Esophagus squamous epithelium (tissue), 4 donors: Measurements from ENCODE around the gene ECM1.

Experiments
- POLR2A ChIP-seq, 4 donors: fragments of 450-650 bp; IDR thresholded peaks; one replicate each; pipeline ENCODE4 v1.6.1; 2017; ENCODE audit warnings: antibody characterized with exemption in 4 of 4, mild to moderate bottlenecking in 4 of 4, moderate library complexity in 3 of 4
- TF ChIP-seq, protein P1 (sequence below), 6 experiments: fragments of 450-650 bp in 4 of 6; fragments of 200-600 bp in 2 of 6; sonication (generic) in 2 of 6; IDR thresholded peaks; one replicate each; pipeline ENCODE4 v1.5.1; 2016 to 2019; ENCODE audit warnings: antibody characterized with exemption in 6 of 6, mild to moderate bottlenecking in 4 of 6, moderate library complexity in 4 of 6

DNA sequence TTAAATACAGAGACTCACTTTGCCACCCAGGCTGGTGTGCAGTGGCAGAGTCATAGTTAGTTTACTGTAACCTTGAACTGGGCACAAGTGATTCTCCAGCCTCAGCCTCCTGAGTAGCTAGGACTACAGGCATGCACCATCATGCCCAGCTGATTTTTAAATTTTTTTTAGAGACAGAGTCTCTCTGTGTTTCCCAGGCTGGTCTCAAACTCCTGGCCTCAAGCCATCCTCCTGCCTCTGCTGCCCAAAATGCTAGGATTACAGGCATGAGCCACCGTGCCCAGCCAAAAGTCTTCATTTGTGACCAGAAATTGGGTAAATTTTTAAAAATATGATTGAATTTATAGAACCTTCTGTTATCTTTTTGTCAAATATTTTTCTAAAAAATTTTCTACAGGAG lies 38.6 kb upstream of the ECM1 start:
- TF ChIP-seq, protein P1, sequence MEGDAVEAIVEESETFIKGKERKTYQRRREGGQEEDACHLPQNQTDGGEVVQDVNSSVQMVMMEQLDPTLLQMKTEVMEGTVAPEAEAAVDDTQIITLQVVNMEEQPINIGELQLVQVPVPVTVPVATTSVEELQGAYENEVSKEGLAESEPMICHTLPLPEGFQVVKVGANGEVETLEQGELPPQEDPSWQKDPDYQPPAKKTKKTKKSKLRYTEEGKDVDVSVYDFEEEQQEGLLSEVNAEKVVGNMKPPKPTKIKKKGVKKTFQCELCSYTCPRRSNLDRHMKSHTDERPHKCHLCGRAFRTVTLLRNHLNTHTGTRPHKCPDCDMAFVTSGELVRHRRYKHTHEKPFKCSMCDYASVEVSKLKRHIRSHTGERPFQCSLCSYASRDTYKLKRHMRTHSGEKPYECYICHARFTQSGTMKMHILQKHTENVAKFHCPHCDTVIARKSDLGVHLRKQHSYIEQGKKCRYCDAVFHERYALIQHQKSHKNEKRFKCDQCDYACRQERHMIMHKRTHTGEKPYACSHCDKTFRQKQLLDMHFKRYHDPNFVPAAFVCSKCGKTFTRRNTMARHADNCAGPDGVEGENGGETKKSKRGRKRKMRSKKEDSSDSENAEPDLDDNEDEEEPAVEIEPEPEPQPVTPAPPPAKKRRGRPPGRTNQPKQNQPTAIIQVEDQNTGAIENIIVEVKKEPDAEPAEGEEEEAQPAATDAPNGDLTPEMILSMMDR (IDR thresholded peaks at IDR 0.05): no peak
- TF ChIP-seq POLR2A (IDR thresholded peaks at IDR 0.05): no peak
